NCI-H446 (cell line): ENCODE data around the gene ANKRD6.

ENCODE experiments used
- DNase-seq, 2 experiments: peaks; one replicate each; lab custom pipeline; 2025; lab: John Stamatoyannopoulos, UW

The ANKRD6 gene

GRCh38 chr6:89413006-89413400, 19.9 kb upstream of the ANKRD6 start:
- DNase-seq = no peak

- no peak for DNase-seq
Measured at GRCh38 chr6:89414215-89414614, 18.7 kb upstream of the ANKRD6 start.

GRCh38 chr6:89415185-89415584, 17.8 kb upstream of the ANKRD6 start:
- DNase-seq = no peak

- DNase-seq = no peak
Measured at GRCh38 chr6:89416796-89417195, 16.2 kb upstream of the ANKRD6 start.

- DNase-seq = peak; percentile 34 to 75
Measured at GRCh38 chr6:89430201-89430962, 2.6 kb upstream of the ANKRD6 start.

- no peak for DNase-seq
Measured at GRCh38 chr6:89433252-89434149, 549 bp downstream of the ANKRD6 start.

- DNase-seq = no peak
Measured at GRCh38 chr6:89434150-89434499, 1.2 kb downstream of the ANKRD6 start.

- peak in 1 of 2 experiments; percentile 3 for DNase-seq
Measured at GRCh38 chr6:89434954-89435353, 2.0 kb downstream of the ANKRD6 start.

GRCh38 chr6:89436226-89436625, 3.3 kb downstream of the ANKRD6 start:
- no peak for DNase-seq

- DNase-seq = no peak
Measured at GRCh38 chr6:89438248-89438647, 5.3 kb downstream of the ANKRD6 start.

GRCh38 chr6:89439014-89439413, 6.1 kb downstream of the ANKRD6 start:
- no peak for DNase-seq

- no peak for DNase-seq
Measured at GRCh38 chr6:89440200-89440599, 7.2 kb downstream of the ANKRD6 start.

- DNase-seq = no peak
Measured at GRCh38 chr6:89443658-89444057, 10.7 kb downstream of the ANKRD6 start.

GRCh38 chr6:89449193-89449592, 16.2 kb downstream of the ANKRD6 start:
- DNase-seq = no peak

GRCh38 chr6:89452281-89452680, 19.3 kb downstream of the ANKRD6 start:
- no peak for DNase-seq

GRCh38 chr6:89454300-89454699, 21.3 kb downstream of the ANKRD6 start:
- DNase-seq = no peak

- no peak for DNase-seq
Measured at GRCh38 chr6:89458704-89459103, 25.8 kb downstream of the ANKRD6 start.

GRCh38 chr6:89459501-89459900, 26.5 kb downstream of the ANKRD6 start:
- no peak for DNase-seq

GRCh38 chr6:89460713-89461112, 27.8 kb downstream of the ANKRD6 start:
- DNase-seq = no peak

- no peak for DNase-seq
Measured at GRCh38 chr6:89462503-89462902, 29.6 kb downstream of the ANKRD6 start.

- no peak for DNase-seq
Measured at GRCh38 chr6:89464295-89464694, 31.3 kb downstream of the ANKRD6 start.

GRCh38 chr6:89467437-89467836, 34.5 kb downstream of the ANKRD6 start:
- no peak for DNase-seq

GRCh38 chr6:89468998-89469397, 36.0 kb downstream of the ANKRD6 start:
- no peak for DNase-seq
